K562 (cell line): ENCODE data around the gene GCDH. TPM values are rescaled to one million over a fixed set of nuclear protein-coding genes. Genes with fewer than 3 reads are reported as not detected.

ENCODE experiments used
- BHLHE40 ChIP-seq: IDR thresholded peaks from 2 replicates; pipeline ENCODE4 v1.6.1; 2011; ENCODE audit warnings: low read length, improper control_type of control experiment
- CC2D1A ChIP-seq: fragments of 450-650 bp; IDR thresholded peaks from 2 replicates; pipeline ENCODE4 v1.6.1; 2017; ENCODE audit warnings: mild to moderate bottlenecking
- E4F1 ChIP-seq: fragments of 250-450 bp; sonication (Bioruptor Pico); IDR thresholded peaks from 2 replicates; pipeline ENCODE4 v1.5.0; 2021; ENCODE audit warnings: mild to moderate bottlenecking, borderline replicate concordance
- FUS ChIP-seq: fragments of 200-400 bp; formaldehyde crosslinking; optimal IDR thresholded peaks from 2 replicates; pipeline ENCODE3; 2017; ENCODE audit warnings: low read depth, low read length
- GATAD2B ChIP-seq: fragments of 450-650 bp; IDR thresholded peaks from 2 replicates; pipeline ENCODE4 v1.6.1; 2017; ENCODE audit warnings: mild to moderate bottlenecking, borderline replicate concordance
- LEF1 ChIP-seq: fragments of 450-650 bp; IDR thresholded peaks from 2 replicates; pipeline ENCODE4 v1.6.1; 2016; ENCODE audit warnings: mild to moderate bottlenecking
- MTF1 ChIP-seq: fragments of 250-450 bp; sonication (Bioruptor Pico); IDR thresholded peaks from 2 replicates; pipeline ENCODE4 v1.9.0; 2021; ENCODE audit warnings: moderate library complexity, mild to moderate bottlenecking, inconsistent platforms, borderline replicate concordance
- NFE2L1 ChIP-seq: fragments of 450-650 bp; IDR thresholded peaks from 2 replicates; pipeline ENCODE4 v1.6.1; 2016; ENCODE audit warnings: missing genetic modification characterization, low read depth, mild to moderate bottlenecking, missing compliant biosample characterization, moderate library complexity, borderline replicate concordance
- NFXL1 ChIP-seq: fragments of 450-650 bp; formaldehyde crosslinking; IDR thresholded peaks from 2 replicates; pipeline ENCODE4 v1.4.0; 2021; ENCODE audit warnings: mild to moderate bottlenecking
- OTX1 ChIP-seq: fragments of 450-650 bp; formaldehyde crosslinking; IDR thresholded peaks from 2 replicates; pipeline ENCODE4 v1.4.0; 2022; ENCODE audit warnings: mild to moderate bottlenecking
- PKNOX1 ChIP-seq: fragments of 450-650 bp; IDR thresholded peaks from 2 replicates; pipeline ENCODE4 v1.6.1; 2016
- SMARCC2 ChIP-seq: fragments of 450-650 bp; IDR thresholded peaks from 2 replicates; pipeline ENCODE4 v1.6.1; 2017; ENCODE audit warnings: antibody characterized with exemption, moderate library complexity, mild to moderate bottlenecking, low read depth
- SMARCE1 ChIP-seq: fragments of 450-650 bp; IDR thresholded peaks from 2 replicates; pipeline ENCODE4 v1.7.1; 2016; ENCODE audit warnings: mild to moderate bottlenecking
- SRSF3 ChIP-seq: fragments of 200-400 bp; formaldehyde crosslinking; IDR thresholded peaks from 2 replicates; pipeline ENCODE4 v1.6.1; 2016; ENCODE audit warnings: mild to moderate bottlenecking, low read length, moderate library complexity; ENCODE audit not compliant: insufficient read depth
- SRSF7 ChIP-seq: fragments of 200-400 bp; formaldehyde crosslinking; optimal IDR thresholded peaks from 2 replicates; pipeline ENCODE3; 2017; ENCODE audit warnings: mild to moderate bottlenecking, low read depth, low read length
- ZBTB11 ChIP-seq, 3 experiments: fragments of 200-800 bp in 1 of 3; fragments of 250-450 bp in 1 of 3; fragments of 450-650 bp in 1 of 3; sonication (Bioruptor Pico) in 1 of 3; sonication (Bioruptor generic) in 1 of 3; formaldehyde crosslinking in 1 of 3; IDR thresholded peaks; 2 replicates each; pipeline versions ENCODE4 v1.6.1 to v1.8.0; 2016 to 2022; ENCODE audit warnings: mild to moderate bottlenecking in 2 of 3, missing genetic modification characterization in 2 of 3, missing compliant biosample characterization in 1 of 3, moderate library complexity in 1 of 3
- ZNF280B ChIP-seq: fragments of 250-450 bp; sonication (Bioruptor Pico); IDR thresholded peaks from 2 replicates; pipeline ENCODE4 v1.5.1; 2021; ENCODE audit warnings: mild to moderate bottlenecking
- ZNF584 ChIP-seq: fragments of 200-800 bp; sonication (Bioruptor generic); IDR thresholded peaks from 2 replicates; pipeline ENCODE4 v1.6.1; 2016; ENCODE audit warnings: low read depth, mild to moderate bottlenecking, missing genetic modification characterization, missing compliant biosample characterization
- ZNF644 ChIP-seq: fragments of 200-800 bp; sonication (Bioruptor generic); IDR thresholded peaks from 2 replicates; pipeline ENCODE4 v1.6.1; 2016; ENCODE audit warnings: low read depth, missing genetic modification characterization, missing compliant biosample characterization
- ZNF830 ChIP-seq: fragments of 250-450 bp; sonication (Bioruptor Pico); IDR thresholded peaks from 2 replicates; pipeline ENCODE4 v1.5.0; 2021; ENCODE audit warnings: mild to moderate bottlenecking
- polyA plus RNA-seq, 8 experiments: library from polyadenylated mRNA; depleted of rRNA in 4 of 8; stranded (reverse) in 5 of 8; unstranded in 3 of 8; fragments of >200 nt; fragmentation: Nextera tagmentation in 2 of 8; fragmentation: Illumina TruSeq in 1 of 8; extraction: Ambion mirVana in 2 of 8; extraction: Trizol in 1 of 8; gene quantifications; 2 replicates each; pipeline versions ENCODE4 v1.2.1 to v1.2.3, GENCODE V29; 2011 to 2014; ENCODE audit warnings: inconsistent platforms in 1 of 8, missing spikeins in 1 of 8
- total RNA-seq, 7 experiments: library from RNA; depleted of rRNA in 6 of 7; stranded (reverse); fragments of >200 nt in 6 of 7; fragmentation: Illumina TruSeq in 2 of 7; extraction: Trizol in 2 of 7; gene quantifications; 2 replicates each; pipeline versions ENCODE4 v1.2.1 to v1.2.3, GENCODE V29; 2011 to 2021; ENCODE audit warnings: low replicate concordance in 1 of 7

Gene GCDH
- total and polyA plus RNA-seq, 9 of the 15 experiments (the other 6 are each of a cell fraction or from before 2014, with no cell fraction given) = 2.9 to 50.8 (median 19.1) TPM

GRCh38 chr19:12886969-12887747 is 3.8 kb upstream of the GCDH start, which contains the start of gene KLF1 (continued):
- TF ChIP-seq ZNF644 (tag) (no peak), MTF1 (CRISPR knock-in tag) (no peak), ZNF280B (CRISPR knock-in tag) (no peak), SRSF7 (no peak), OTX1 (CRISPR knock-in tag) (no peak), SMARCC2 (peak; percentile 48; the same call in 1 of the 2 replicates), LEF1 (peak; percentile 85), SMARCE1 (peak; percentile 76), SRSF3 (no peak), ZNF830 (CRISPR knock-in tag) (no peak), FUS (no peak), ZBTB11 (CRISPR knock-in tag; IDR thresholded peaks at IDR 0.05) (peak in 1 of 3 experiments; percentile 79; a peak in 1 of 6 replicates), PKNOX1 (peak; percentile 64), ZNF584 (CRISPR knock-in tag) (no peak), E4F1 (no peak), CC2D1A (peak; percentile 81; the same call in 1 of the 2 replicates), NFE2L1 (no peak), BHLHE40 (peak; percentile 95), NFXL1 (no peak), GATAD2B (no peak)
